ENCODE data around the gene C1GALT1. TPM values are rescaled to one million over a fixed set of nuclear protein-coding genes. Genes with fewer than 3 reads are reported as not detected.
"Not testable (repeated sequence)": the region's sequence is repeated elsewhere in the genome, so short reads cannot be mapped to it uniquely, and the experiment has no call there.

The C1GALT1 gene
- total RNA-seq, 1 donor from 2014 or later, result 8.4 TPM

- not testable (repeated sequence) for H3K4me1 ChIP-seq (ENCODE audit: control insufficient read depth in 3 of 3, insufficient read depth in 3 of 3, low read length in 3 of 3); H3K27me3 ChIP-seq (ENCODE audit: control insufficient read depth in 3 of 3, insufficient read depth in 3 of 3, low read length in 3 of 3); H3K4me3 ChIP-seq (ENCODE audit: low read length in 3 of 3); H3K9me3 ChIP-seq (ENCODE audit: control insufficient read depth in 3 of 3, low read length in 3 of 3); H3K36me3 ChIP-seq (ENCODE audit: control insufficient read depth in 3 of 3, insufficient read depth in 3 of 3, low read length in 3 of 3); H3K9ac ChIP-seq (ENCODE audit: low read depth in 1 of 3, low read length in 3 of 3); H3K27ac ChIP-seq (ENCODE audit: low read depth, low read length)
Observed at GRCh38 chr7:7192798-7193788, 10.7 kb downstream of the C1GALT1 start.

- not testable (repeated sequence) for H3K4me3 ChIP-seq (ENCODE audit: low read length in 3 of 3); H3K27me3 ChIP-seq (ENCODE audit: control insufficient read depth in 3 of 3, insufficient read depth in 3 of 3, low read length in 3 of 3); H3K4me1 ChIP-seq (ENCODE audit: control insufficient read depth in 3 of 3, insufficient read depth in 3 of 3, low read length in 3 of 3); H3K9me3 ChIP-seq (ENCODE audit: control insufficient read depth in 3 of 3, low read length in 3 of 3); H3K9ac ChIP-seq (ENCODE audit: low read depth in 1 of 3, low read length in 3 of 3); H3K27ac ChIP-seq (ENCODE audit: low read depth, low read length); H3K36me3 ChIP-seq (ENCODE audit: control insufficient read depth in 3 of 3, insufficient read depth in 3 of 3, low read length in 3 of 3)
Observed at GRCh38 chr7:7199592-7199991, 17.2 kb downstream of the C1GALT1 start.

GRCh38 chr7:7200255-7200654 lies 17.9 kb downstream of the C1GALT1 start:
- not testable (repeated sequence) for H3K4me3 ChIP-seq (ENCODE audit: low read length in 3 of 3); H3K9ac ChIP-seq (ENCODE audit: low read depth in 1 of 3, low read length in 3 of 3)

GRCh38 chr7:7201578-7202374 lies 19.4 kb downstream of the C1GALT1 start:
- Histone ChIP-seq H3K9me3 (ENCODE audit: control insufficient read depth in 3 of 3, low read length in 3 of 3) (no peaks in the 10 kb centered on the region), H3K4me3 (ENCODE audit: low read length in 3 of 3) (no peak overlapping the region), H3K27ac (ENCODE audit: low read depth, low read length) (no peak overlapping the region)

More at GRCh38 chr7:7200255-7200654, 17.9 kb downstream of the C1GALT1 start:
- not testable (repeated sequence) for H3K9me3 ChIP-seq (ENCODE audit: control insufficient read depth in 3 of 3, low read length in 3 of 3); H3K36me3 ChIP-seq (ENCODE audit: control insufficient read depth in 3 of 3, insufficient read depth in 3 of 3, low read length in 3 of 3); H3K4me1 ChIP-seq (ENCODE audit: control insufficient read depth in 3 of 3, insufficient read depth in 3 of 3, low read length in 3 of 3); H3K27ac ChIP-seq (ENCODE audit: low read depth, low read length); H3K27me3 ChIP-seq (ENCODE audit: control insufficient read depth in 3 of 3, insufficient read depth in 3 of 3, low read length in 3 of 3)

GRCh38 chr7:7202375-7202720 lies 20.0 kb downstream of the C1GALT1 start:
- H3K27ac ChIP-seq (ENCODE audit: low read depth, low read length), result no peak overlapping the region
- H3K4me1 ChIP-seq (ENCODE audit: control insufficient read depth in 3 of 3, insufficient read depth in 3 of 3, low read length in 3 of 3), result peaks cover 4 to 6% (median 5%) of the 10 kb centered on the region in 3 donors

More at GRCh38 chr7:7201578-7202374, 19.4 kb downstream of the C1GALT1 start:
- peaks cover 4 to 6% (median 5%) of the 10 kb centered on the region in 3 donors for H3K4me1 ChIP-seq (ENCODE audit: control insufficient read depth in 3 of 3, insufficient read depth in 3 of 3, low read length in 3 of 3)
- no peak overlapping the region for H3K9ac ChIP-seq (ENCODE audit: low read depth in 1 of 3, low read length in 3 of 3)
- H3K36me3 ChIP-seq (ENCODE audit: control insufficient read depth in 3 of 3, insufficient read depth in 3 of 3, low read length in 3 of 3), result no peaks in the 10 kb centered on the region
- no peaks in the 10 kb centered on the region for H3K27me3 ChIP-seq (ENCODE audit: control insufficient read depth in 3 of 3, insufficient read depth in 3 of 3, low read length in 3 of 3)

GRCh38 chr7:7203813-7204575 lies 21.6 kb downstream of the C1GALT1 start:
- Histone ChIP-seq H3K4me3 (ENCODE audit: low read length in 3 of 3) (no peak overlapping the region), H3K27me3 (ENCODE audit: control insufficient read depth in 3 of 3, insufficient read depth in 3 of 3, low read length in 3 of 3) (no peaks in the 10 kb centered on the region), H3K9ac (ENCODE audit: low read depth in 1 of 3, low read length in 3 of 3) (no peak overlapping the region), H3K36me3 (ENCODE audit: control insufficient read depth in 3 of 3, insufficient read depth in 3 of 3, low read length in 3 of 3) (no peaks in the 10 kb centered on the region), H3K27ac (ENCODE audit: low read depth, low read length) (no peak overlapping the region), H3K9me3 (ENCODE audit: control insufficient read depth in 3 of 3, low read length in 3 of 3) (no peaks in the 10 kb centered on the region), H3K4me1 (ENCODE audit: control insufficient read depth in 3 of 3, insufficient read depth in 3 of 3, low read length in 3 of 3) (peaks cover 4 to 6% (median 5%) of the 10 kb centered on the region in 3 donors)

More at GRCh38 chr7:7202375-7202720, 20.0 kb downstream of the C1GALT1 start:
- Histone ChIP-seq H3K4me3 (ENCODE audit: low read length in 3 of 3) (no peak overlapping the region), H3K36me3 (ENCODE audit: control insufficient read depth in 3 of 3, insufficient read depth in 3 of 3, low read length in 3 of 3) (no peaks in the 10 kb centered on the region), H3K27me3 (ENCODE audit: control insufficient read depth in 3 of 3, insufficient read depth in 3 of 3, low read length in 3 of 3) (no peaks in the 10 kb centered on the region), H3K9ac (ENCODE audit: low read depth in 1 of 3, low read length in 3 of 3) (no peak overlapping the region), H3K9me3 (ENCODE audit: control insufficient read depth in 3 of 3, low read length in 3 of 3) (no peaks in the 10 kb centered on the region)

- Histone ChIP-seq H3K4me3 (ENCODE audit: low read length in 3 of 3) (no peak overlapping the region), H3K36me3 (ENCODE audit: control insufficient read depth in 3 of 3, insufficient read depth in 3 of 3, low read length in 3 of 3) (no peaks in the 10 kb centered on the region), H3K9ac (ENCODE audit: low read depth in 1 of 3, low read length in 3 of 3) (no peak overlapping the region), H3K27me3 (ENCODE audit: control insufficient read depth in 3 of 3, insufficient read depth in 3 of 3, low read length in 3 of 3) (no peaks in the 10 kb centered on the region), H3K27ac (ENCODE audit: low read depth, low read length) (no peak overlapping the region), H3K4me1 (ENCODE audit: control insufficient read depth in 3 of 3, insufficient read depth in 3 of 3, low read length in 3 of 3) (no peaks in the 10 kb centered on the region), H3K9me3 (ENCODE audit: control insufficient read depth in 3 of 3, low read length in 3 of 3) (no peaks in the 10 kb centered on the region)
Observed at GRCh38 chr7:7207876-7208275, 25.5 kb downstream of the C1GALT1 start.

- no peak overlapping the region for H3K4me3 ChIP-seq (ENCODE audit: low read length in 3 of 3)
- no peak overlapping the region for H3K27ac ChIP-seq (ENCODE audit: low read depth, low read length)
- H3K36me3 ChIP-seq (ENCODE audit: control insufficient read depth in 3 of 3, insufficient read depth in 3 of 3, low read length in 3 of 3), result no peaks in the 10 kb centered on the region
- no peak overlapping the region for H3K9ac ChIP-seq (ENCODE audit: low read depth in 1 of 3, low read length in 3 of 3)
- no peaks in the 10 kb centered on the region for H3K4me1 ChIP-seq (ENCODE audit: control insufficient read depth in 3 of 3, insufficient read depth in 3 of 3, low read length in 3 of 3)
- no peaks in the 10 kb centered on the region for H3K27me3 ChIP-seq (ENCODE audit: control insufficient read depth in 3 of 3, insufficient read depth in 3 of 3, low read length in 3 of 3)
- no peaks in the 10 kb centered on the region for H3K9me3 ChIP-seq (ENCODE audit: control insufficient read depth in 3 of 3, low read length in 3 of 3)
Observed at GRCh38 chr7:7208520-7208919, 26.2 kb downstream of the C1GALT1 start.

- no peaks in the 10 kb centered on the region for H3K9me3 ChIP-seq (ENCODE audit: control insufficient read depth in 3 of 3, low read length in 3 of 3)
- H3K27me3 ChIP-seq (ENCODE audit: control insufficient read depth in 3 of 3, insufficient read depth in 3 of 3, low read length in 3 of 3), result no peaks in the 10 kb centered on the region
- H3K27ac ChIP-seq (ENCODE audit: low read depth, low read length), result no peak overlapping the region
- no peak overlapping the region for H3K9ac ChIP-seq (ENCODE audit: low read depth in 1 of 3, low read length in 3 of 3)
- H3K4me3 ChIP-seq (ENCODE audit: low read length in 3 of 3), result no peak overlapping the region
- no peaks in the 10 kb centered on the region for H3K4me1 ChIP-seq (ENCODE audit: control insufficient read depth in 3 of 3, insufficient read depth in 3 of 3, low read length in 3 of 3)
- no peaks in the 10 kb centered on the region for H3K36me3 ChIP-seq (ENCODE audit: control insufficient read depth in 3 of 3, insufficient read depth in 3 of 3, low read length in 3 of 3)
Observed at GRCh38 chr7:7209412-7210050, 27.2 kb downstream of the C1GALT1 start.

Data from skeletal muscle tissue (tissue), 4 donors.